ENCODE results near the gene GPR15LG. TPM values are rescaled to one million over a fixed set of nuclear protein-coding genes. Genes with fewer than 3 reads are reported as not detected.

The GPR15LG gene
- total RNA-seq, 1 donor from 2014 or later: not detected

- H3K36me3 Mint-ChIP-seq: no peaks in the 10 kb centered on the region
- TF ChIP-seq, protein P1, sequence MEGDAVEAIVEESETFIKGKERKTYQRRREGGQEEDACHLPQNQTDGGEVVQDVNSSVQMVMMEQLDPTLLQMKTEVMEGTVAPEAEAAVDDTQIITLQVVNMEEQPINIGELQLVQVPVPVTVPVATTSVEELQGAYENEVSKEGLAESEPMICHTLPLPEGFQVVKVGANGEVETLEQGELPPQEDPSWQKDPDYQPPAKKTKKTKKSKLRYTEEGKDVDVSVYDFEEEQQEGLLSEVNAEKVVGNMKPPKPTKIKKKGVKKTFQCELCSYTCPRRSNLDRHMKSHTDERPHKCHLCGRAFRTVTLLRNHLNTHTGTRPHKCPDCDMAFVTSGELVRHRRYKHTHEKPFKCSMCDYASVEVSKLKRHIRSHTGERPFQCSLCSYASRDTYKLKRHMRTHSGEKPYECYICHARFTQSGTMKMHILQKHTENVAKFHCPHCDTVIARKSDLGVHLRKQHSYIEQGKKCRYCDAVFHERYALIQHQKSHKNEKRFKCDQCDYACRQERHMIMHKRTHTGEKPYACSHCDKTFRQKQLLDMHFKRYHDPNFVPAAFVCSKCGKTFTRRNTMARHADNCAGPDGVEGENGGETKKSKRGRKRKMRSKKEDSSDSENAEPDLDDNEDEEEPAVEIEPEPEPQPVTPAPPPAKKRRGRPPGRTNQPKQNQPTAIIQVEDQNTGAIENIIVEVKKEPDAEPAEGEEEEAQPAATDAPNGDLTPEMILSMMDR (IDR thresholded peaks at IDR 0.05; ENCODE audit: unreplicated experiment): no peak
- H3K27me3 Mint-ChIP-seq (ENCODE audit: low read depth): peaks cover 83% of the 10 kb centered on the region
- H3K27ac Mint-ChIP-seq: no peak overlapping the region
- H3K9me3 Mint-ChIP-seq: no peaks in the 10 kb centered on the region
- no peaks in the 10 kb centered on the region for H3K4me1 Mint-ChIP-seq
- DNase-seq (ENCODE audit: low spot score in 2 of 2, unreplicated experiment in 2 of 2): no peak
- H3K4me3 Mint-ChIP-seq: no peak overlapping the region
Observed at GRCh38 chr10:84197643-84198042, 24.0 kb downstream of the GPR15LG start.

DNA sequence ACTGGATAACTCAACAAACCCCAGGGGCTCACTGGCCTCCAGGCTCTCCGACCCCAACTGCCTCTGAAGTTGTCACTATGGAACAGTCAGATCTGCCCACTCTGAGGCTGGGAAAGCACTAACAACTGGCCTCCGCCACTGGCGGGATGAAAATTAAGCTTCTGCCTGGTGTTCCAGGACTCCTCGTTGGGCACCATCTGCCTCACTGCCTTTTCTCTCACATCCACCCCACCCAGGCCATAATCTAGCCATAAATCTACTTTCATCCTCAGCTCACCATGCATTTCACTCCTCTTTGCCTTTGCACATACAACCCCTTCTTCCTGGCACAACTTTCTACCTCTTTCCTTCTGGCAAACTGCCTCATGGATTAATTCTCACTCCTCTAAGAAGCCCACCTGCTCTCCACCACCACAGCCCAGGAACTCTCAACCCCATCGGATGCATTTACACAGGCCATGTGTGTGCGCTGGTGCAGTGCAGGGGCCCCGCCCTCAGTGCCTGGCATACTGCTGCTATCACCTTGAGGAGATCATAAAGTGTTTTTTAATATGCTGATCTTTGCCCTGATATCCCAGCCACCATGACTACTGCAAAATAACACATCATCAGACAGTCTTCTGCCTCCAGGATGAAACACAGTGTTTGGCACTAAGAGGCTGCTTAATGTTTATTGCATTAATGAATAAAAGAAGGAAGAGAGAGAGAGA lies 24.8 kb downstream of the GPR15LG start:
- TF ChIP-seq, protein P1 (IDR thresholded peaks at IDR 0.05; ENCODE audit: unreplicated experiment): no peak
- Mint-ChIP-seq H3K4me1 (no peaks in the 10 kb centered on the region), H3K36me3 (no peaks in the 10 kb centered on the region), H3K4me3 (no peak overlapping the region), H3K27ac (no peak overlapping the region), H3K9me3 (no peaks in the 10 kb centered on the region), H3K27me3 (ENCODE audit: low read depth) (peaks cover 76% of the 10 kb centered on the region)
- no peak for DNase-seq (ENCODE audit: low spot score in 2 of 2, unreplicated experiment in 2 of 2)

- no peak overlapping the region for H3K4me3 Mint-ChIP-seq
- no peaks in the 10 kb centered on the region for H3K9me3 Mint-ChIP-seq
- H3K36me3 Mint-ChIP-seq: no peaks in the 10 kb centered on the region
- DNase-seq (ENCODE audit: low spot score in 2 of 2, unreplicated experiment in 2 of 2): no peak
- TF ChIP-seq, protein P1 (IDR thresholded peaks at IDR 0.05; ENCODE audit: unreplicated experiment): no peak
- H3K27ac Mint-ChIP-seq: no peak overlapping the region
- H3K4me1 Mint-ChIP-seq: no peaks in the 10 kb centered on the region
- peaks cover 66% of the 10 kb centered on the region for H3K27me3 Mint-ChIP-seq (ENCODE audit: low read depth)
Observed at GRCh38 chr10:84200537-84201243, 27.1 kb downstream of the GPR15LG start.

GRCh38 chr10:84201244-84201606 lies 27.6 kb downstream of the GPR15LG start:
- H3K27ac Mint-ChIP-seq: no peak overlapping the region
- no peaks in the 10 kb centered on the region for H3K36me3 Mint-ChIP-seq
- DNase-seq (ENCODE audit: low spot score in 2 of 2, unreplicated experiment in 2 of 2): no peak
- TF ChIP-seq, protein P1 (IDR thresholded peaks at IDR 0.05; ENCODE audit: unreplicated experiment): no peak
- H3K27me3 Mint-ChIP-seq (ENCODE audit: low read depth): peaks cover 65% of the 10 kb centered on the region
- H3K4me3 Mint-ChIP-seq: no peak overlapping the region
- no peaks in the 10 kb centered on the region for H3K9me3 Mint-ChIP-seq
- H3K4me1 Mint-ChIP-seq: no peaks in the 10 kb centered on the region

DNA sequence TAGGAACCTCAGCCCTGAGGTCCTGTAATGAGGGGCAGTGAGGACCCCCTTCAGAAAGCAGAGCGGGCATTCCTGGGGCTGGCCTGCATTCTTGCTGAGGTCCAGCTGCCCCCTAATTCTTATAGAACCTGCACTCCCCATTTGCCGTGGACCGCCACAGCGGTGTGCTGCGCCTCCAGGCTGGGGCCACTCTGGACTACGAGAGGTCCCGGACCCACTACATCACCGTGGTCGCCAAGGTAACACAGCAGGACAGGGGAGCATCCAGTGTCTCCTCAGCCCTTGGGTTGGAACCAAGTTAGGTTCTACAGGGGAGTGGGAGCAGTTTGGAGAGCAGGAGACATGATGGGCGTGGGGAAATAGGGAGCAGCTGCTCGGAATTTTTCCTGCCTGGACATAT lies 28.1 kb downstream of the GPR15LG start:
- TF ChIP-seq, protein P1 (IDR thresholded peaks at IDR 0.05; ENCODE audit: unreplicated experiment): no peak
- no peak overlapping the region for H3K4me3 Mint-ChIP-seq
- H3K9me3 Mint-ChIP-seq: no peaks in the 10 kb centered on the region
- H3K36me3 Mint-ChIP-seq: no peaks in the 10 kb centered on the region
- H3K27ac Mint-ChIP-seq: no peak overlapping the region
- H3K4me1 Mint-ChIP-seq: no peaks in the 10 kb centered on the region
- DNase-seq (ENCODE audit: low spot score in 2 of 2, unreplicated experiment in 2 of 2): no peak
- H3K27me3 Mint-ChIP-seq (ENCODE audit: low read depth): peaks cover 65% of the 10 kb centered on the region

All from mesothelial cell of epicardium (in vitro differentiated cells).